Natural killer cell (primary cell): ENCODE measurements around the gene CDKN1C. TPM values are rescaled to one million over a fixed set of nuclear protein-coding genes. Genes with fewer than 3 reads are reported as not detected.

ENCODE experiments used
- ATAC-seq, 3 donors: fragments of 150-1000 bp in 2 of 3; fragments of 200-7000 bp in 1 of 3; cut with Tn5 transposase; 1 replicate in 1 of 3; 2 replicates in 2 of 3; pipeline ENCODE4 v1.10.0; 2021; ENCODE audit warnings: mild to moderate bottlenecking in 2 of 3, moderate library complexity in 2 of 3
- DNase-seq, 2 donors: peaks; one replicate each; pipeline versions ENCODE4 v3.0.0 to v3.0.0-alpha.2; 2013 to 2021; ENCODE audit warnings: mixed read lengths in 1 of 2
- H3K27ac ChIP-seq: one replicate; pipeline ENCODE4 v1.5.1; 2013; ENCODE audit warnings: mild to moderate bottlenecking, low read length
- H3K27me3 ChIP-seq: one replicate; pipeline ENCODE4 v1.6.1; 2013; ENCODE audit warnings: low read length; ENCODE audit not compliant: control insufficient read depth, insufficient read depth
- H3K36me3 ChIP-seq: one replicate; pipeline ENCODE4 v1.6.1; 2013; ENCODE audit warnings: low read length; ENCODE audit not compliant: control insufficient read depth, insufficient read depth
- H3K4me1 ChIP-seq: one replicate; pipeline ENCODE4 v1.6.1; 2013; ENCODE audit warnings: low read length; ENCODE audit not compliant: control insufficient read depth, insufficient read depth
- H3K4me3 ChIP-seq: one replicate; pipeline ENCODE4 v1.5.1; 2013; ENCODE audit warnings: low read length
- H3K9me3 ChIP-seq: one replicate; pipeline ENCODE4 v1.6.1; 2013; ENCODE audit warnings: low read length; ENCODE audit not compliant: control insufficient read depth, insufficient read depth
- H3K27ac Mint-ChIP-seq, 2 donors: one replicate each; pipeline ENCODE4 v1.8.0; 2022; ENCODE audit warnings: mild to moderate bottlenecking in 2 of 2, mixed read lengths in 2 of 2, moderate library complexity in 1 of 2
- H3K27me3 Mint-ChIP-seq, 2 donors: one replicate each; pipeline ENCODE4 v1.8.0; 2022; ENCODE audit warnings: low read depth in 2 of 2, mixed read lengths in 2 of 2
- H3K36me3 Mint-ChIP-seq: one replicate; pipeline ENCODE4 v1.8.0; 2022; ENCODE audit warnings: mixed read lengths
- H3K4me1 Mint-ChIP-seq, 2 donors: one replicate each; pipeline ENCODE4 v1.8.0; 2022; ENCODE audit warnings: mixed read lengths in 2 of 2
- H3K4me3 Mint-ChIP-seq: one replicate; pipeline ENCODE4 v1.8.0; 2022; ENCODE audit warnings: mild to moderate bottlenecking, moderate library complexity, mixed read lengths
- H3K9me3 Mint-ChIP-seq, 2 donors: one replicate each; pipeline ENCODE4 v1.8.0; 2022; ENCODE audit warnings: mixed read lengths in 2 of 2
- CTCF ChIP-seq: fragments of 200-600 bp; IDR thresholded peaks from one replicate; pipeline ENCODE4 v1.8.0; 2022; ENCODE audit warnings: antibody characterized with exemption
- WGBS: methylation state at CpG from one replicate; pipeline ENCODE4 v1.1.7; 2013; ENCODE audit warnings: missing lambda C conversion rate; ENCODE audit not compliant: insufficient coverage; 5-methylcytosine and 5-hydroxymethylcytosine counted together
- intact Hi-C: fragments of 100-400 bp; cut with micrococcal nuclease; formaldehyde crosslinking; loops from one replicate; pipeline ENCODE4 v1.14.2; 2022
- total RNA-seq, 4 donors: library from RNA; stranded (reverse); fragments of 120-200 nt in 1 of 4; gene quantifications; one replicate each; pipeline versions ENCODE4 v1.2.3 to v1.2.4, GENCODE V29; 2013 to 2022

CDKN1C gene
- total RNA-seq, 3 donors from 2014 or later (not counting 1 experiment from before 2014, with no cell fraction given): 2.6 to 27.9 (median 6.3) TPM

GRCh38 chr11:2883979-2884815, 1.4 kb downstream of the CDKN1C start:
- H3K27me3 Mint-ChIP-seq: peaks cover 8 to 20% of the 10 kb centered on the region in 2 donors
- Histone ChIP-seq H3K36me3 (no peaks in the 10 kb centered on the region), H3K4me3 (no peak overlapping the region), H3K4me1 (peaks cover 18% of the 10 kb centered on the region), H3K27me3 (peaks cover 8% of the 10 kb centered on the region), H3K27ac (no peak overlapping the region), H3K9me3 (no peaks in the 10 kb centered on the region)
- DNase-seq (peak in 1 of 2 donors; percentile 34), ATAC-seq (no peak)
- WGBS: 2% methylated on average over 119 of the region's 119 CpGs
- H3K27ac Mint-ChIP-seq: no peak overlapping the region
- intact Hi-C loops: no loop called here
- no peaks in the 10 kb centered on the region for H3K9me3 Mint-ChIP-seq
- H3K4me3 Mint-ChIP-seq: no peak overlapping the region
- no peaks in the 10 kb centered on the region for H3K36me3 Mint-ChIP-seq
- no peak for TF ChIP-seq CTCF
- peaks cover 16 to 17% of the 10 kb centered on the region in 2 donors for H3K4me1 Mint-ChIP-seq

GRCh38 chr11:2883640-2883978, 2.0 kb downstream of the CDKN1C start:
- DNase-seq (no peak), ATAC-seq (no peak)
- Mint-ChIP-seq H3K36me3 (no peaks in the 10 kb centered on the region), H3K4me1 (peaks cover 15 to 16% of the 10 kb centered on the region in 2 donors), H3K9me3 (no peaks in the 10 kb centered on the region), H3K27me3 (peaks cover 8 to 20% of the 10 kb centered on the region in 2 donors), H3K27ac (no peak overlapping the region), H3K4me3 (peak overlapping the region; percentile 66)
- no peak for TF ChIP-seq CTCF
- WGBS: 22% methylated on average over 24 of the region's 24 CpGs
- H3K27ac ChIP-seq: no peak overlapping the region
- peaks cover 18% of the 10 kb centered on the region for H3K4me1 ChIP-seq
- intact Hi-C loops: no loop called here
- H3K9me3 ChIP-seq: no peaks in the 10 kb centered on the region
- no peaks in the 10 kb centered on the region for H3K36me3 ChIP-seq
- H3K27me3 ChIP-seq: peaks cover 8% of the 10 kb centered on the region
- H3K4me3 ChIP-seq: no peak overlapping the region

GRCh38 chr11:2882396-2883110, 3.0 kb downstream of the CDKN1C start:
- Mint-ChIP-seq H3K4me3 (peak overlapping the region; percentile 77), H3K27me3 (peaks cover 8 to 20% of the 10 kb centered on the region in 2 donors), H3K4me1 (peaks cover 5 to 10% of the 10 kb centered on the region in 2 donors), H3K9me3 (no peaks in the 10 kb centered on the region), H3K27ac (no peak overlapping the region), H3K36me3 (no peaks in the 10 kb centered on the region)
- H3K4me1 ChIP-seq: peaks cover 14% of the 10 kb centered on the region
- H3K36me3 ChIP-seq: no peaks in the 10 kb centered on the region
- TF ChIP-seq CTCF: no peak
- H3K4me3 ChIP-seq: no peak overlapping the region
- H3K27me3 ChIP-seq: peaks cover 8% of the 10 kb centered on the region
- DNase-seq: no peak
- WGBS: 86% methylated on average over 11 of the region's 11 CpGs
- ATAC-seq: no peak
- intact Hi-C loops: no loop called here
- H3K27ac ChIP-seq: no peak overlapping the region
- no peaks in the 10 kb centered on the region for H3K9me3 ChIP-seq
